Muscle layer of duodenum (tissue), 2 donors: ENCODE measurements around the gene HS3ST5.
A peak's percentile ranks its signal among the peaks of the same experiment; 100 is the strongest.

Source experiments
- H3K27ac ChIP-seq: one replicate; pipeline ENCODE4 v1.7.0; 2013; ENCODE audit warnings: mild to moderate bottlenecking, low read length
- H3K27me3 ChIP-seq: one replicate; pipeline ENCODE4 v1.7.0; 2013; ENCODE audit warnings: low read depth, mild to moderate bottlenecking, control low read depth, low read length
- H3K36me3 ChIP-seq, 2 donors: one replicate each; pipeline ENCODE4 v1.7.0; 2013; ENCODE audit warnings: low read length in 2 of 2, control low read depth in 1 of 2, mild to moderate bottlenecking in 1 of 2; ENCODE audit not compliant: insufficient read depth in 2 of 2, control insufficient read depth in 1 of 2
- H3K4me1 ChIP-seq, 2 donors: one replicate each; pipeline ENCODE4 v1.7.0; 2013; ENCODE audit warnings: low read length in 2 of 2, mild to moderate bottlenecking in 2 of 2, control low read depth in 1 of 2, moderate library complexity in 1 of 2; ENCODE audit not compliant: insufficient read depth in 2 of 2, control insufficient read depth in 1 of 2
- H3K4me3 ChIP-seq, 2 donors: one replicate each; pipeline ENCODE4 v1.7.0; 2013; ENCODE audit warnings: low read length in 2 of 2, low read depth in 1 of 2, mild to moderate bottlenecking in 1 of 2
- H3K9me3 ChIP-seq, 2 donors: one replicate each; pipeline ENCODE4 v1.7.0; 2013; ENCODE audit warnings: low read length in 2 of 2, control low read depth in 1 of 2, mild to moderate bottlenecking in 1 of 2; ENCODE audit not compliant: control insufficient read depth in 1 of 2
- donor health status: healthy.

Gene HS3ST5

GRCh38 chr6:114362396-114362795, 19.6 kb upstream of the HS3ST5 start:
- no peaks in the 10 kb centered on the region for H3K36me3 ChIP-seq
- H3K27ac ChIP-seq: no peak overlapping the region
- H3K27me3 ChIP-seq: no peaks in the 10 kb centered on the region
- no peaks in the 10 kb centered on the region for H3K9me3 ChIP-seq
- H3K4me1 ChIP-seq: no peaks in the 10 kb centered on the region
- no peak overlapping the region for H3K4me3 ChIP-seq

GRCh38 chr6:114361036-114361435, 18.2 kb upstream of the HS3ST5 start:
- Histone ChIP-seq H3K36me3 (no peaks in the 10 kb centered on the region), H3K4me3 (no peak overlapping the region), H3K27ac (no peak overlapping the region), H3K27me3 (no peaks in the 10 kb centered on the region), H3K9me3 (no peaks in the 10 kb centered on the region), H3K4me1 (no peaks in the 10 kb centered on the region)

GRCh38 chr6:114355300-114355699, 12.5 kb upstream of the HS3ST5 start:
- Histone ChIP-seq H3K4me1 (no peaks in the 10 kb centered on the region), H3K36me3 (no peaks in the 10 kb centered on the region), H3K4me3 (no peak overlapping the region), H3K27ac (no peak overlapping the region), H3K27me3 (no peaks in the 10 kb centered on the region), H3K9me3 (no peaks in the 10 kb centered on the region)

GRCh38 chr6:114354482-114354881, 11.7 kb upstream of the HS3ST5 start:
- no peaks in the 10 kb centered on the region for H3K4me1 ChIP-seq
- no peaks in the 10 kb centered on the region for H3K27me3 ChIP-seq
- H3K4me3 ChIP-seq: no peak overlapping the region
- H3K36me3 ChIP-seq: no peaks in the 10 kb centered on the region
- H3K9me3 ChIP-seq: no peaks in the 10 kb centered on the region
- H3K27ac ChIP-seq: no peak overlapping the region

- H3K27ac ChIP-seq: no peak overlapping the region
- H3K4me1 ChIP-seq: peaks cover 4 to 25% of the 10 kb centered on the region in 2 donors
- H3K36me3 ChIP-seq: no peaks in the 10 kb centered on the region
- no peak overlapping the region for H3K4me3 ChIP-seq
- no peaks in the 10 kb centered on the region for H3K9me3 ChIP-seq
- H3K27me3 ChIP-seq: peaks cover 11% of the 10 kb centered on the region
These were observed 3.6 kb upstream of the HS3ST5 start for GRCh38 chr6:114346451-114346850.

GRCh38 chr6:114344971-114345275, 2.1 kb upstream of the HS3ST5 start:
- Histone ChIP-seq H3K4me1 (peaks cover 4 to 28% of the 10 kb centered on the region in 2 donors), H3K9me3 (no peaks in the 10 kb centered on the region), H3K27ac (no peak overlapping the region), H3K4me3 (no peak overlapping the region), H3K36me3 (no peaks in the 10 kb centered on the region), H3K27me3 (peaks cover 13% of the 10 kb centered on the region)

GRCh38 chr6:114344246-114344970, 1.6 kb upstream of the HS3ST5 start:
- Histone ChIP-seq H3K9me3 (no peaks in the 10 kb centered on the region), H3K4me3 (no peak overlapping the region), H3K27ac (no peak overlapping the region)

GRCh38 chr6:114343782-114344144, 940 bp upstream of the HS3ST5 start:
- no peaks in the 10 kb centered on the region for H3K9me3 ChIP-seq
- H3K27ac ChIP-seq: no peak overlapping the region
- H3K4me1 ChIP-seq: peaks cover 4 to 28% of the 10 kb centered on the region in 2 donors
- peak overlapping the region; percentile 44 to 84 for H3K4me3 ChIP-seq
- H3K36me3 ChIP-seq: no peaks in the 10 kb centered on the region
- H3K27me3 ChIP-seq: peaks cover 13% of the 10 kb centered on the region

More at GRCh38 chr6:114344246-114344970, 1.6 kb upstream of the HS3ST5 start:
- H3K36me3 ChIP-seq: no peaks in the 10 kb centered on the region
- peaks cover 4 to 28% of the 10 kb centered on the region in 2 donors for H3K4me1 ChIP-seq
- peaks cover 13% of the 10 kb centered on the region for H3K27me3 ChIP-seq

GRCh38 chr6:114342086-114342825, 567 bp downstream of the HS3ST5 start:
- Histone ChIP-seq H3K27ac (no peak overlapping the region), H3K4me1 (peaks cover 4 to 28% of the 10 kb centered on the region in 2 donors), H3K4me3 (peak overlapping the region; percentile 24 to 84), H3K9me3 (no peaks in the 10 kb centered on the region), H3K27me3 (peaks cover 13% of the 10 kb centered on the region), H3K36me3 (no peaks in the 10 kb centered on the region)

GRCh38 chr6:114339706-114340105, 3.1 kb downstream of the HS3ST5 start:
- H3K9me3 ChIP-seq: no peaks in the 10 kb centered on the region
- H3K27me3 ChIP-seq: peaks cover 13% of the 10 kb centered on the region
- no peak overlapping the region for H3K27ac ChIP-seq
- no peaks in the 10 kb centered on the region for H3K36me3 ChIP-seq
- peaks cover 4 to 28% of the 10 kb centered on the region in 2 donors for H3K4me1 ChIP-seq
- no peak overlapping the region for H3K4me3 ChIP-seq

- Histone ChIP-seq H3K27me3 (no peaks in the 10 kb centered on the region), H3K9me3 (no peaks in the 10 kb centered on the region), H3K36me3 (no peaks in the 10 kb centered on the region), H3K27ac (no peak overlapping the region), H3K4me3 (no peak overlapping the region), H3K4me1 (no peaks in the 10 kb centered on the region)
These were observed 8.6 kb downstream of the HS3ST5 start for GRCh38 chr6:114334237-114334636.
